ENCODE measurements around the gene MPHOSPH9.

- TF ChIP-seq CTCF (IDR thresholded peaks at IDR 0.05) (no peak), ZFX (IDR thresholded peaks at IDR 0.05; ENCODE audit: borderline replicate concordance) (no peak)
These were observed 27.1 kb upstream of the MPHOSPH9 start for GRCh38 chr12:123260081-123260480.

Data from 22Rv1 (cell line).